H9 (cell line): ENCODE data around the gene ZNF586. TPM values are rescaled to one million over a fixed set of nuclear protein-coding genes. Genes with fewer than 3 reads are reported as not detected.

Experiments
- DNase-seq: peaks from one replicate; pipeline ENCODE4 v3.0.0-alpha.2; 2017
- H2AFZ ChIP-seq: one replicate; pipeline ENCODE4 v1.6.1; 2013; ENCODE audit warnings: mild to moderate bottlenecking, low read length, control low read depth, moderate library complexity
- H2AK5ac ChIP-seq: 2 replicates; pipeline ENCODE4 v1.6.1; 2013; ENCODE audit warnings: low read length, control low read depth, mixed read lengths; ENCODE audit not compliant: insufficient read length
- H2BK120ac ChIP-seq: one replicate; pipeline ENCODE4 v1.6.1; 2013; ENCODE audit warnings: low read depth, mild to moderate bottlenecking, low read length, control low read depth, inconsistent platforms; ENCODE audit not compliant: poor library complexity, severe bottlenecking
- H2BK12ac ChIP-seq: 2 replicates; pipeline ENCODE4 v1.6.1; 2013; ENCODE audit warnings: low read length, control low read depth, mixed read lengths, low read depth; ENCODE audit not compliant: insufficient read length
- H2BK15ac ChIP-seq: 2 replicates; pipeline ENCODE4 v1.6.1; 2013; ENCODE audit warnings: low read depth, low read length, control low read depth
- H2BK20ac ChIP-seq: one replicate; pipeline ENCODE4 v1.6.1; 2013; ENCODE audit warnings: low read depth, mild to moderate bottlenecking, low read length, control low read depth, inconsistent platforms; ENCODE audit not compliant: poor library complexity, severe bottlenecking
- H2BK5ac ChIP-seq: 2 replicates; pipeline ENCODE4 v1.6.1; 2013; ENCODE audit warnings: low read length, control low read depth, mixed read lengths; ENCODE audit not compliant: insufficient read length
- H3K14ac ChIP-seq: 2 replicates; pipeline ENCODE4 v1.6.1; 2013; ENCODE audit warnings: low read length, control low read depth; ENCODE audit not compliant: insufficient read depth
- H3K18ac ChIP-seq: 2 replicates; pipeline ENCODE4 v1.6.1; 2013; ENCODE audit warnings: low read depth, mild to moderate bottlenecking, mixed read lengths, low read length, control low read depth; ENCODE audit not compliant: insufficient read length
- H3K23ac ChIP-seq: 2 replicates; pipeline ENCODE4 v1.6.1; 2013; ENCODE audit warnings: low read length, control low read depth, mixed read lengths, low read depth; ENCODE audit not compliant: insufficient read length
- H3K23me2 ChIP-seq: 2 replicates; pipeline ENCODE4 v1.6.1; 2013; ENCODE audit warnings: low read depth, mild to moderate bottlenecking, mixed read lengths, low read length, control low read depth; ENCODE audit not compliant: insufficient read length, poor library complexity, severe bottlenecking
- H3K27ac ChIP-seq: 2 replicates; pipeline ENCODE4 v1.5.1; 2013; ENCODE audit warnings: low read length, control low read depth, mixed read lengths, low read depth; ENCODE audit not compliant: insufficient read length
- H3K27me3 ChIP-seq: 2 replicates; pipeline ENCODE4 v1.6.1; 2013; ENCODE audit warnings: low read length, control low read depth, inconsistent platforms; ENCODE audit not compliant: insufficient read depth
- H3K4ac ChIP-seq: 2 replicates; pipeline ENCODE4 v1.6.1; 2013; ENCODE audit warnings: low read depth, mild to moderate bottlenecking, control low read depth, inconsistent platforms, low read length, moderate library complexity
- H3K4me1 ChIP-seq: 2 replicates; pipeline ENCODE4 v1.6.1; 2013; ENCODE audit warnings: low read length, control low read depth, inconsistent platforms; ENCODE audit not compliant: insufficient read depth
- H3K4me2 ChIP-seq: 2 replicates; pipeline ENCODE4 v1.6.1; 2013; ENCODE audit warnings: low read length, control low read depth, mixed read lengths; ENCODE audit not compliant: insufficient read length, insufficient read depth
- H3K56ac ChIP-seq: 2 replicates; pipeline ENCODE4 v1.6.1; 2013; ENCODE audit warnings: low read depth, mild to moderate bottlenecking, mixed read lengths, low read length, control low read depth; ENCODE audit not compliant: insufficient read length
- H3K79me1 ChIP-seq: 2 replicates; pipeline ENCODE4 v1.6.1; 2013; ENCODE audit warnings: low read depth, mild to moderate bottlenecking, moderate library complexity, low read length, control low read depth, inconsistent platforms; ENCODE audit not compliant: insufficient read depth, poor library complexity, severe bottlenecking
- H3K79me2 ChIP-seq: 2 replicates; pipeline ENCODE4 v1.6.1; 2013; ENCODE audit warnings: low read length, control low read depth, inconsistent platforms; ENCODE audit not compliant: insufficient read depth
- H3K9ac ChIP-seq: 2 replicates; pipeline ENCODE4 v1.6.1; 2013; ENCODE audit warnings: low read length, control low read depth, mixed read lengths; ENCODE audit not compliant: insufficient read length; ENCODE audit errors: extremely low read depth
- H3K9me3 ChIP-seq: one replicate; pipeline ENCODE4 v1.6.1; 2013; ENCODE audit warnings: low read depth, low read length, inconsistent platforms; ENCODE audit not compliant: control insufficient read depth
- H3T11ph ChIP-seq: one replicate; pipeline ENCODE4 v1.6.1; 2013; ENCODE audit warnings: mild to moderate bottlenecking, low read length, control low read depth, inconsistent platforms
- H4K20me1 ChIP-seq: one replicate; pipeline ENCODE4 v1.6.1; 2013; ENCODE audit not compliant: control insufficient read depth, insufficient read length, insufficient read depth
- H4K5ac ChIP-seq: 2 replicates; pipeline ENCODE4 v1.6.1; 2013; ENCODE audit warnings: low read depth, mild to moderate bottlenecking, mixed read lengths, low read length, control low read depth; ENCODE audit not compliant: insufficient read length
- H4K8ac ChIP-seq: replicated peaks from 2 replicates; pipeline ENCODE4 v1.6.1; 2013; ENCODE audit warnings: low read length, control low read depth, mixed read lengths, low read depth; ENCODE audit not compliant: insufficient read length
- H4K91ac ChIP-seq: 2 replicates; pipeline ENCODE4 v1.6.1; 2013; ENCODE audit warnings: low read depth, mild to moderate bottlenecking, moderate library complexity, mixed read lengths, low read length, control low read depth; ENCODE audit not compliant: insufficient read length
- H3K27ac Mint-ChIP-seq, 3 experiments: 2 replicates in 2 of 3; 3 replicates in 1 of 3; pipeline ENCODE4 v1.8.0; 2020 to 2021; ENCODE audit warnings: mixed read lengths in 3 of 3, mild to moderate bottlenecking in 1 of 3, moderate library complexity in 1 of 3
- H3K27me3 Mint-ChIP-seq: 2 replicates; pipeline ENCODE4 v1.8.0; 2021; ENCODE audit warnings: low read depth, mild to moderate bottlenecking, moderate library complexity, mixed read lengths
- H3K36me3 Mint-ChIP-seq, 3 experiments: 2 replicates in 2 of 3; 3 replicates in 1 of 3; pipeline ENCODE4 v1.8.0; 2020 to 2021; ENCODE audit warnings: low read depth in 3 of 3, mixed read lengths in 3 of 3; ENCODE audit not compliant: insufficient read depth in 1 of 3
- H3K4me1 Mint-ChIP-seq, 2 experiments: 2 replicates each; pipeline ENCODE4 v1.8.0; 2020; ENCODE audit warnings: mixed read lengths in 2 of 2
- H3K4me3 Mint-ChIP-seq, 2 experiments: 2 replicates in 1 of 2; 3 replicates in 1 of 2; pipeline ENCODE4 v1.8.0; 2020 to 2021; ENCODE audit warnings: mild to moderate bottlenecking in 2 of 2, mixed read lengths in 2 of 2, moderate library complexity in 1 of 2
- H3K9me3 Mint-ChIP-seq, 2 experiments: 2 replicates in 1 of 2; 3 replicates in 1 of 2; pipeline ENCODE4 v1.8.0; 2020; ENCODE audit warnings: mild to moderate bottlenecking in 2 of 2, mixed read lengths in 2 of 2, moderate library complexity in 1 of 2
- WGBS: extraction: QIAGEN DNeasy Blood & Tissue Kit; methylation state at CpG from one replicate; pipeline ENCODE4 v1.1.7; 2013; ENCODE audit warnings: missing lambda C conversion rate, low lambda C conversion rate, mixed read lengths; ENCODE audit not compliant: insufficient read length; ENCODE audit errors: extremely low coverage; 5-methylcytosine and 5-hydroxymethylcytosine counted together
- total RNA-seq: library from RNA; stranded (reverse); gene quantifications from 2 replicates; pipeline ENCODE4 v1.2.1, GENCODE V29; 2021
- TF ChIP-seq, protein P1 (sequence below): fragments of 200-600 bp; sonication (generic); conservative IDR thresholded peaks from 3 replicates; pipeline ENCODE4 v1.8.0; 2021; ENCODE audit warnings: antibody characterized with exemption, mild to moderate bottlenecking

ZNF586 gene
- total RNA-seq, 1 experiment from 2014 or later: 17.6 TPM

DNA sequence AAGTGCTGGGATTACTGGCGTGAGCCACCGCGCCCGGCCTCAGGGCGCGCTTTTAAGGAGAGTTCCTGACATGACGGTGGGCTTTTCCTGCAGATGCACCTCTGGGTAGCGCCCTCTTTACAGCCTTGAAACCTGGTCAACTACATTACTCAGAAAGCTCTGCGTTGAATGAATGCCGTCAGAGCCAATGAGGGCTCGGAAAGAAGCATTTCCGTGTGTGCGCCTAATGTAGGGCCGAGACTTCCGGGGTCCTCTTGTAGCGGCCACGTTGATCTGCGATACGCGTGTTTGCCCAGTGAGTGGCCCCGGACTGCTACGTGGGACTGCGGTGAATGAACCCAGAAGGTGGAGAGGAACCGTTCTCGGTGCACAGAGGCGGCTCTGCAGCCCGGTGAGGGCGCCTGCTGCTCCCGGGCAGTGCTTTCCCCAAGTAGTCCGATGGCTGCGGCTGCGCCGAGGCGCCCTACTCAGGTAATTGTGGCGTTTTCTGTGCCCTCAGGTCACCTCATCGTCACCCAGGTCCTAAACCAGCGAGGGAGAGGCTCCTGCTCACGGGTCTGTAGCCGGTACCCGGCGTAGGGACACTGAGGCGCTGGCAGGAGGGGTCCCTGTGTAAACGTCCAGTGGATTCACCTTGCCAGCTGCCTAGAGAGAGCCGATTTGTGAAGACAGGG lies 50.1 kb downstream of the ZNF586 start:
- peak overlapping the region; percentile 90 to 99 (median 98) for H3K27ac Mint-ChIP-seq
- Histone ChIP-seq H3K79me1 (no peaks in the 10 kb centered on the region), H3K14ac (peak overlapping the region; percentile 84), H4K91ac (no peak overlapping the region), H3K18ac (peak overlapping the region; percentile 60), H4K8ac (no peak overlapping the region), H3K56ac (no peak overlapping the region), H3K27ac (no peak overlapping the region), H3K4ac (no peak overlapping the region), H2BK120ac (no peak overlapping the region), H2BK5ac (no peak overlapping the region), H3K23me2 (peaks cover 7% of the 10 kb centered on the region), H4K20me1 (no peaks in the 10 kb centered on the region), H3K4me2 (peak overlapping the region; percentile 99), H4K5ac (no peak overlapping the region), H3T11ph (no peak overlapping the region), H2AK5ac (no peak overlapping the region), H3K27me3 (no peaks in the 10 kb centered on the region), H3K23ac (no peak overlapping the region), H2BK20ac (no peak overlapping the region), H3K4me1 (no peaks in the 10 kb centered on the region; the same call in 1 of the 2 replicates), H2BK15ac (no peak overlapping the region), H3K79me2 (peaks cover 32% of the 10 kb centered on the region; the same call in 1 of the 2 replicates), H2BK12ac (no peak overlapping the region), H3K9me3 (no peaks in the 10 kb centered on the region), H3K9ac (peak overlapping the region; percentile 92), H2AFZ (no peak overlapping the region)
- H3K4me1 Mint-ChIP-seq: peaks cover 51% of the 10 kb centered on the region in 2 experiments
- peak overlapping the region; percentile 96 to 98 for H3K4me3 Mint-ChIP-seq
- DNase-seq: peak; percentile 92
- TF ChIP-seq, protein P1, sequence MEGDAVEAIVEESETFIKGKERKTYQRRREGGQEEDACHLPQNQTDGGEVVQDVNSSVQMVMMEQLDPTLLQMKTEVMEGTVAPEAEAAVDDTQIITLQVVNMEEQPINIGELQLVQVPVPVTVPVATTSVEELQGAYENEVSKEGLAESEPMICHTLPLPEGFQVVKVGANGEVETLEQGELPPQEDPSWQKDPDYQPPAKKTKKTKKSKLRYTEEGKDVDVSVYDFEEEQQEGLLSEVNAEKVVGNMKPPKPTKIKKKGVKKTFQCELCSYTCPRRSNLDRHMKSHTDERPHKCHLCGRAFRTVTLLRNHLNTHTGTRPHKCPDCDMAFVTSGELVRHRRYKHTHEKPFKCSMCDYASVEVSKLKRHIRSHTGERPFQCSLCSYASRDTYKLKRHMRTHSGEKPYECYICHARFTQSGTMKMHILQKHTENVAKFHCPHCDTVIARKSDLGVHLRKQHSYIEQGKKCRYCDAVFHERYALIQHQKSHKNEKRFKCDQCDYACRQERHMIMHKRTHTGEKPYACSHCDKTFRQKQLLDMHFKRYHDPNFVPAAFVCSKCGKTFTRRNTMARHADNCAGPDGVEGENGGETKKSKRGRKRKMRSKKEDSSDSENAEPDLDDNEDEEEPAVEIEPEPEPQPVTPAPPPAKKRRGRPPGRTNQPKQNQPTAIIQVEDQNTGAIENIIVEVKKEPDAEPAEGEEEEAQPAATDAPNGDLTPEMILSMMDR: no peak; the same call in 2 of the 3 replicates
- peaks cover 0 to 2% of the 10 kb centered on the region in 2 experiments; a peak in 1 of 5 replicates for H3K9me3 Mint-ChIP-seq
- H3K36me3 Mint-ChIP-seq: peaks cover 5 to 43% (median 34%) of the 10 kb centered on the region in 3 experiments
- WGBS: no CpG with 5 or more reads among the region's 44 CpGs
- H3K27me3 Mint-ChIP-seq: no peaks in the 10 kb centered on the region
